ENCODE data around the gene SAMD4A.

The SAMD4A gene

DNA sequence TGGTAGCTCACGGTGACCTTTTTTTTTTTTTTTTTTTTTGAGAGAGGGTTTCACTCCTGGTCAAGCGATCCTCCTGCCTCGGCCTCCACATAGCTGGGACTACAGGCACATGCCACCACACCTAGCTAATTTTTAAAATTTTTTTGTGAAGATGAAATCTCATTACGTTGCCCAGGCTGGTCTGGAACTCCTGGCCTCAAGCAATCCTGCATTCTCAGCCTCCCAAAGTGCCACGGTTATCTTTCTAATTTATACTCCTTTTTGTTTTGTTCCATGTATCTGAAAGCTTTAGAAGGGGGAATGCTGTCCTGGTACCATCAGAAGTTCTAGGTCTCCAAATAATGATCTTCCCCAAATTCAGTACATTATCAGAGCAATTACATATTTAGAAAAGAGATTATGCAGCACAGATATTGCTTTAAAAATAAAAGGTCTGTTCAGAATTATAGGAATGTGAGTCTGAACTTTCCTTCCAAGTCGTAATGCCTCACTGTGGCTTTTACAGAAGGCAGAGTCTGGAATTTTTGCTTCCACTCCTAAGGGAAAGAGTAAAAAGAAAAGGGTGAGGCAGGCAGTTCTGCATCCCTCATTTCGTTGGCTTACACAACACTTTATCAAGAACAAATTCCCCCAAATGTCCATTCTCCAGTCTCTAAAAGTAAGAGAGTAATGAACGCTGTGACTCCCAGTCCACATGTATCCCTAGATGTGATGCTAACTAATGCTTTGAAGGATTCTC is 262.7 kb downstream of the SAMD4A start:
- no peak overlapping the region for H3K4me3 ChIP-seq (ENCODE audit: severe bottlenecking)
- ATAC-seq (ENCODE audit: low read depth), result no peak
- TF ChIP-seq, protein P1, sequence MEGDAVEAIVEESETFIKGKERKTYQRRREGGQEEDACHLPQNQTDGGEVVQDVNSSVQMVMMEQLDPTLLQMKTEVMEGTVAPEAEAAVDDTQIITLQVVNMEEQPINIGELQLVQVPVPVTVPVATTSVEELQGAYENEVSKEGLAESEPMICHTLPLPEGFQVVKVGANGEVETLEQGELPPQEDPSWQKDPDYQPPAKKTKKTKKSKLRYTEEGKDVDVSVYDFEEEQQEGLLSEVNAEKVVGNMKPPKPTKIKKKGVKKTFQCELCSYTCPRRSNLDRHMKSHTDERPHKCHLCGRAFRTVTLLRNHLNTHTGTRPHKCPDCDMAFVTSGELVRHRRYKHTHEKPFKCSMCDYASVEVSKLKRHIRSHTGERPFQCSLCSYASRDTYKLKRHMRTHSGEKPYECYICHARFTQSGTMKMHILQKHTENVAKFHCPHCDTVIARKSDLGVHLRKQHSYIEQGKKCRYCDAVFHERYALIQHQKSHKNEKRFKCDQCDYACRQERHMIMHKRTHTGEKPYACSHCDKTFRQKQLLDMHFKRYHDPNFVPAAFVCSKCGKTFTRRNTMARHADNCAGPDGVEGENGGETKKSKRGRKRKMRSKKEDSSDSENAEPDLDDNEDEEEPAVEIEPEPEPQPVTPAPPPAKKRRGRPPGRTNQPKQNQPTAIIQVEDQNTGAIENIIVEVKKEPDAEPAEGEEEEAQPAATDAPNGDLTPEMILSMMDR (IDR thresholded peaks at IDR 0.05; ENCODE audit: poor library complexity, severe bottlenecking), result no peak
- no peak overlapping the region for H3K27ac ChIP-seq (ENCODE audit: poor library complexity, severe bottlenecking)
- H3K27me3 ChIP-seq (ENCODE audit: insufficient read depth, poor library complexity, severe bottlenecking), result no peaks in the 10 kb centered on the region
- DNase-seq (ENCODE audit: low spot score), result no peak
- no peaks in the 10 kb centered on the region for H3K4me1 ChIP-seq (ENCODE audit: insufficient read depth, poor library complexity, severe bottlenecking)
- H3K9me3 ChIP-seq (ENCODE audit: severe bottlenecking), result peaks cover 2% of the 10 kb centered on the region
- H3K36me3 ChIP-seq (ENCODE audit: low read depth), result no peaks in the 10 kb centered on the region

GRCh38 chr14:54830650-54831049 is 263.7 kb downstream of the SAMD4A start:
- Histone ChIP-seq H3K9me3 (ENCODE audit: severe bottlenecking) (no peaks in the 10 kb centered on the region), H3K36me3 (ENCODE audit: low read depth) (no peaks in the 10 kb centered on the region), H3K27ac (ENCODE audit: poor library complexity, severe bottlenecking) (no peak overlapping the region), H3K4me3 (ENCODE audit: severe bottlenecking) (no peak overlapping the region), H3K4me1 (ENCODE audit: insufficient read depth, poor library complexity, severe bottlenecking) (no peaks in the 10 kb centered on the region), H3K27me3 (ENCODE audit: insufficient read depth, poor library complexity, severe bottlenecking) (no peaks in the 10 kb centered on the region)
- no peak for ATAC-seq (ENCODE audit: low read depth)
- TF ChIP-seq, protein P1 (IDR thresholded peaks at IDR 0.05; ENCODE audit: poor library complexity, severe bottlenecking), result no peak
- no peak for DNase-seq (ENCODE audit: low spot score)

GRCh38 chr14:54834081-54834480 is 267.2 kb downstream of the SAMD4A start:
- no peak for DNase-seq (ENCODE audit: low spot score)
- no peaks in the 10 kb centered on the region for H3K4me1 ChIP-seq (ENCODE audit: insufficient read depth, poor library complexity, severe bottlenecking)
- H3K4me3 ChIP-seq (ENCODE audit: severe bottlenecking), result no peak overlapping the region
- no peak for ATAC-seq (ENCODE audit: low read depth)
- H3K27ac ChIP-seq (ENCODE audit: poor library complexity, severe bottlenecking), result no peak overlapping the region
- H3K36me3 ChIP-seq (ENCODE audit: low read depth), result no peaks in the 10 kb centered on the region
- TF ChIP-seq, protein P1 (IDR thresholded peaks at IDR 0.05; ENCODE audit: poor library complexity, severe bottlenecking), result no peak
- H3K9me3 ChIP-seq (ENCODE audit: severe bottlenecking), result no peaks in the 10 kb centered on the region
- no peaks in the 10 kb centered on the region for H3K27me3 ChIP-seq (ENCODE audit: insufficient read depth, poor library complexity, severe bottlenecking)

- no peak overlapping the region for H3K27ac ChIP-seq (ENCODE audit: poor library complexity, severe bottlenecking)
- ATAC-seq (ENCODE audit: low read depth) (no peak), DNase-seq (ENCODE audit: low spot score) (no peak)
- H3K9me3 ChIP-seq (ENCODE audit: severe bottlenecking), result no peaks in the 10 kb centered on the region
- H3K4me3 ChIP-seq (ENCODE audit: severe bottlenecking), result no peak overlapping the region
- no peaks in the 10 kb centered on the region for H3K36me3 ChIP-seq (ENCODE audit: low read depth)
- TF ChIP-seq, protein P1 (IDR thresholded peaks at IDR 0.05; ENCODE audit: poor library complexity, severe bottlenecking), result no peak
- H3K4me1 ChIP-seq (ENCODE audit: insufficient read depth, poor library complexity, severe bottlenecking), result no peaks in the 10 kb centered on the region
- H3K27me3 ChIP-seq (ENCODE audit: insufficient read depth, poor library complexity, severe bottlenecking), result no peaks in the 10 kb centered on the region
Measured at GRCh38 chr14:54834727-54835126, 267.8 kb downstream of the SAMD4A start.

- ATAC-seq (ENCODE audit: low read depth) (no peak), DNase-seq (ENCODE audit: low spot score) (no peak)
- Histone ChIP-seq H3K36me3 (ENCODE audit: low read depth) (no peaks in the 10 kb centered on the region), H3K4me3 (ENCODE audit: severe bottlenecking) (no peak overlapping the region), H3K9me3 (ENCODE audit: severe bottlenecking) (no peaks in the 10 kb centered on the region), H3K4me1 (ENCODE audit: insufficient read depth, poor library complexity, severe bottlenecking) (no peaks in the 10 kb centered on the region), H3K27me3 (ENCODE audit: insufficient read depth, poor library complexity, severe bottlenecking) (no peaks in the 10 kb centered on the region), H3K27ac (ENCODE audit: poor library complexity, severe bottlenecking) (no peak overlapping the region)
- TF ChIP-seq, protein P1 (IDR thresholded peaks at IDR 0.05; ENCODE audit: poor library complexity, severe bottlenecking), result no peak
Measured at GRCh38 chr14:54836231-54836630, 269.3 kb downstream of the SAMD4A start.

Measured in RWPE2 (cell line).